Vagina (tissue), 2 donors: Measurements from ENCODE around the gene ELF1. TPM values are rescaled to one million over a fixed set of nuclear protein-coding genes. Genes with fewer than 3 reads are reported as not detected.
"Not testable (repeated sequence)": the region's sequence is repeated elsewhere in the genome, so short reads cannot be mapped to it uniquely, and the experiment has no call there.

ENCODE experiments used
- DNase-seq, 2 donors: peaks; one replicate each; pipeline ENCODE4 v3.0.0-alpha.2; 2017; ENCODE audit errors: extremely low spot score in 2 of 2
- H3K27ac ChIP-seq: fragments of 200-600 bp; sonication (generic); one replicate; pipeline ENCODE4 v1.5.1; 2019
- H3K27me3 ChIP-seq: fragments of 200-600 bp; sonication (generic); one replicate; pipeline ENCODE4 v1.5.1; 2019
- H3K36me3 ChIP-seq, 2 donors: fragments of 200-600 bp; sonication (generic); one replicate each; pipeline ENCODE4 v1.5.1; 2017 to 2019
- H3K4me1 ChIP-seq: fragments of 200-600 bp; sonication (generic); one replicate; pipeline ENCODE4 v1.5.1; 2019
- H3K4me3 ChIP-seq, 2 donors: fragments of 200-600 bp; sonication (generic); 1 replicate in 1 of 2; 2 replicates in 1 of 2; pipeline ENCODE4 v1.5.1; 2016 to 2019
- H3K9me3 ChIP-seq: fragments of 200-600 bp; sonication (generic); one replicate; pipeline ENCODE4 v1.5.1; 2019
- POLR2A ChIP-seq, 2 donors: fragments of 450-650 bp; IDR thresholded peaks; one replicate each; pipeline ENCODE4 v1.6.1; 2017; ENCODE audit warnings: antibody characterized with exemption in 2 of 2, mild to moderate bottlenecking in 2 of 2, moderate library complexity in 2 of 2
- POLR2AphosphoS5 ChIP-seq, 2 donors: sonication (generic); formaldehyde crosslinking; IDR thresholded peaks; one replicate each; pipeline ENCODE4 v1.9.0; 2017; ENCODE audit warnings: antibody characterized with exemption in 2 of 2, mild to moderate bottlenecking in 2 of 2, low read depth in 1 of 2; ENCODE audit not compliant: insufficient read depth in 1 of 2
- intact Hi-C: fragments of 100-400 bp; cut with DNase I; formaldehyde crosslinking; loops from one replicate; pipeline ENCODE4 v1.15.1; 2023
- total RNA-seq: library from RNA; depleted of rRNA; stranded (reverse); fragments of >200 nt; gene quantifications from one replicate; pipeline ENCODE4 v1.2.3, GENCODE V29; 2016
- TF ChIP-seq, protein P1 (sequence below), 3 experiments: fragments of 450-650 bp in 2 of 3; fragments of 200-600 bp in 1 of 3; sonication (generic) in 1 of 3; IDR thresholded peaks; one replicate each; pipeline ENCODE4 v1.5.1; 2017 to 2019; ENCODE audit warnings: antibody characterized with exemption in 3 of 3, mild to moderate bottlenecking in 2 of 3, moderate library complexity in 2 of 3

ELF1 gene
- total RNA-seq, 1 donor from 2014 or later = 101 TPM

GRCh38 chr13:40910324-40911050, 108.6 kb downstream of the ELF1 start:
- H3K9me3 ChIP-seq = no peaks in the 10 kb centered on the region

GRCh38 chr13:40909541-40910200, 109.4 kb downstream of the ELF1 start:
- H3K36me3 ChIP-seq, H3K27ac ChIP-seq, DNase-seq, H3K27me3 ChIP-seq, H3K9me3 ChIP-seq, H3K4me3 ChIP-seq, H3K4me1 ChIP-seq, intact Hi-C loops: not testable (repeated sequence)

More at GRCh38 chr13:40910324-40911050, 108.6 kb downstream of the ELF1 start:
- DNase-seq = no peak
- Histone ChIP-seq H3K27ac (no peak overlapping the region), H3K4me3 (no peak overlapping the region), H3K36me3 (no peaks in the 10 kb centered on the region), H3K4me1 (no peaks in the 10 kb centered on the region), H3K27me3 (no peaks in the 10 kb centered on the region)
- TF ChIP-seq POLR2A (IDR thresholded peaks at IDR 0.05) (no peak), POLR2AphosphoS5 (IDR thresholded peaks at IDR 0.05; ENCODE audit: insufficient read depth in 1 of 2, low read depth in 1 of 2) (no peak)
- TF ChIP-seq, protein P1, sequence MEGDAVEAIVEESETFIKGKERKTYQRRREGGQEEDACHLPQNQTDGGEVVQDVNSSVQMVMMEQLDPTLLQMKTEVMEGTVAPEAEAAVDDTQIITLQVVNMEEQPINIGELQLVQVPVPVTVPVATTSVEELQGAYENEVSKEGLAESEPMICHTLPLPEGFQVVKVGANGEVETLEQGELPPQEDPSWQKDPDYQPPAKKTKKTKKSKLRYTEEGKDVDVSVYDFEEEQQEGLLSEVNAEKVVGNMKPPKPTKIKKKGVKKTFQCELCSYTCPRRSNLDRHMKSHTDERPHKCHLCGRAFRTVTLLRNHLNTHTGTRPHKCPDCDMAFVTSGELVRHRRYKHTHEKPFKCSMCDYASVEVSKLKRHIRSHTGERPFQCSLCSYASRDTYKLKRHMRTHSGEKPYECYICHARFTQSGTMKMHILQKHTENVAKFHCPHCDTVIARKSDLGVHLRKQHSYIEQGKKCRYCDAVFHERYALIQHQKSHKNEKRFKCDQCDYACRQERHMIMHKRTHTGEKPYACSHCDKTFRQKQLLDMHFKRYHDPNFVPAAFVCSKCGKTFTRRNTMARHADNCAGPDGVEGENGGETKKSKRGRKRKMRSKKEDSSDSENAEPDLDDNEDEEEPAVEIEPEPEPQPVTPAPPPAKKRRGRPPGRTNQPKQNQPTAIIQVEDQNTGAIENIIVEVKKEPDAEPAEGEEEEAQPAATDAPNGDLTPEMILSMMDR (IDR thresholded peaks at IDR 0.05) = no peak
- intact Hi-C loops = no loop called here

DNA sequence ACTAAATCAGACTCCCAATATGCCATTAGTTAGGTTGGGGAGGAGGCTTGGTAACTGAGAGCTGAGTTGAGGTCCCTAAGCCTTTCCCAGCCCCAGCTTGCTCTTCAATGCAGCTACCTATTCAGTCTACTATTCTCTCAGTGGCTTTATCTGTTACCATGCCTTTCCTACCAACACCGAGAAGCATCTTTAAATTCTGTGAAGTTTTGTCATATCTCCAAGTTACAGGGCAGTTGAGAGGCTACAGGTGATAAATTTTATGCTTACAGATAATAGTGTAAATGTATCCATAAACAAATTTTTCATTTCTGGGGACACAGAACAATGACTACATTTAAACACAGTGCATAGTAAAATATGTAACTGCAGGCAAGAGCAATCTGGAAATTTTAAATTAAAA, 110.6 kb downstream of the ELF1 start:
- no peak overlapping the region for H3K4me3 ChIP-seq

DNA sequence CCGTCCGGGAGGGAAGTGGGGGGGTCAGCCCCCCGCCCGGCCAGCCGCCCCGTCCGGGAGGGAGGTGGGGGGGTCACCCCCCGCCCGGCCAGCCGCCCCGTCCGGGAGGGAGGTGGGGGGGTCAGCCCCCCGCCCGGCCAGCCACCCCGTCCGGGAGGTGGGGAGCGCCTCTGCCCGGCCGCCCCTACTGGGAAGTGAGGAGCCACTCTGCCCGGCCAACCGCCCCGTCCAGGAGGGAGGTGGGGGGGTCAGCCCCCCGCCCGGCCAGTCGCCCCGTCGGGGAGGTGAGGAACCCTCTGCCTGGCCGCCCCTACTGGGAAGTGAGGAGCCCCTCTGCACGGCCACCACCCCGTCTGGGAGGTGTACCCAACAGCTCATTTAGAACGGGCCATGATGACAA, 118.1 kb downstream of the ELF1 start:
- H3K27ac ChIP-seq, H3K4me3 ChIP-seq, H3K4me1 ChIP-seq, H3K27me3 ChIP-seq, DNase-seq, intact Hi-C loops, H3K9me3 ChIP-seq, H3K36me3 ChIP-seq: not testable (repeated sequence)

More for the DNA sequence above, 110.6 kb downstream of the ELF1 start:
- intact Hi-C loops = no loop called here
- Histone ChIP-seq H3K27me3 (no peaks in the 10 kb centered on the region), H3K4me1 (no peaks in the 10 kb centered on the region), H3K36me3 (no peaks in the 10 kb centered on the region), H3K27ac (no peak overlapping the region), H3K9me3 (no peaks in the 10 kb centered on the region)
- no peak for TF ChIP-seq POLR2A (IDR thresholded peaks at IDR 0.05)
- TF ChIP-seq, protein P1 (IDR thresholded peaks at IDR 0.05) = no peak
- TF ChIP-seq POLR2AphosphoS5 (IDR thresholded peaks at IDR 0.05; ENCODE audit: insufficient read depth in 1 of 2, low read depth in 1 of 2) = no peak
- DNase-seq = no peak

GRCh38 chr13:40900568-40900967, 118.5 kb downstream of the ELF1 start:
- DNase-seq, H3K27ac ChIP-seq: not testable (repeated sequence)

GRCh38 chr13:40897053-40897452, 122.1 kb downstream of the ELF1 start:
- intact Hi-C loops = no loop called here
- Histone ChIP-seq H3K4me1 (no peaks in the 10 kb centered on the region), H3K9me3 (no peaks in the 10 kb centered on the region), H3K4me3 (no peak overlapping the region), H3K27ac (no peak overlapping the region), H3K36me3 (no peaks in the 10 kb centered on the region), H3K27me3 (no peaks in the 10 kb centered on the region)
- TF ChIP-seq POLR2AphosphoS5 (IDR thresholded peaks at IDR 0.05; ENCODE audit: insufficient read depth in 1 of 2, low read depth in 1 of 2) = no peak
- TF ChIP-seq, protein P1 (IDR thresholded peaks at IDR 0.05) = no peak
- TF ChIP-seq POLR2A (IDR thresholded peaks at IDR 0.05) = no peak
- no peak for DNase-seq

More at GRCh38 chr13:40900568-40900967, 118.5 kb downstream of the ELF1 start:
- H3K4me3 ChIP-seq, H3K36me3 ChIP-seq, H3K27me3 ChIP-seq, intact Hi-C loops, H3K4me1 ChIP-seq, H3K9me3 ChIP-seq: not testable (repeated sequence)
